Thymus (tissue), 11 donors: ENCODE data around the gene GID4. TPM values are rescaled to one million over a fixed set of nuclear protein-coding genes. Genes with fewer than 3 reads are reported as not detected.

Experiments
- DNase-seq, 9 donors: peaks; one replicate each; pipeline ENCODE4 v3.0.0-alpha.2; 2013; ENCODE audit warnings: low spot score in 9 of 9, low read depth in 6 of 9, missing footprints in 1 of 9
- H3K27ac ChIP-seq, 2 donors: one replicate each; pipeline ENCODE4 v1.5.1; 2013; ENCODE audit warnings: control low read depth in 1 of 2, low read depth in 1 of 2, low read length in 1 of 2, mild to moderate bottlenecking in 1 of 2, moderate library complexity in 1 of 2
- H3K27me3 ChIP-seq, 2 donors: one replicate each; pipeline ENCODE4 v1.5.1; 2013; ENCODE audit warnings: low read length in 1 of 2; ENCODE audit not compliant: control insufficient read depth in 2 of 2, insufficient read depth in 1 of 2
- H3K36me3 ChIP-seq, 2 donors: one replicate each; pipeline ENCODE4 v1.5.1; 2013; ENCODE audit warnings: low read length in 1 of 2, mild to moderate bottlenecking in 1 of 2, moderate library complexity in 1 of 2; ENCODE audit not compliant: control insufficient read depth in 2 of 2, insufficient read depth in 2 of 2
- H3K4me1 ChIP-seq, 2 donors: one replicate each; pipeline ENCODE4 v1.5.1; 2013; ENCODE audit warnings: low read length in 2 of 2; ENCODE audit not compliant: control insufficient read depth in 2 of 2, insufficient read depth in 2 of 2
- H3K4me3 ChIP-seq, 2 donors: one replicate each; pipeline ENCODE4 v1.5.1; 2013; ENCODE audit warnings: low read length in 2 of 2, control low read depth in 1 of 2, mild to moderate bottlenecking in 1 of 2
- H3K9me3 ChIP-seq, 2 donors: one replicate each; pipeline ENCODE4 v1.5.1; 2013; ENCODE audit warnings: low read length in 1 of 2, mild to moderate bottlenecking in 1 of 2; ENCODE audit not compliant: control insufficient read depth in 2 of 2, insufficient read depth in 1 of 2
- WGBS: extraction: QIAGEN DNeasy Blood & Tissue Kit; methylation state at CpG from one replicate; pipeline ENCODE4 v1.1.7; 2013; 5-methylcytosine and 5-hydroxymethylcytosine counted together
- polyA plus RNA-seq: library from polyadenylated mRNA; stranded (reverse); fragments of 200-250 nt; gene quantifications from one replicate; pipeline ENCODE4 v1.2.3, GENCODE V29; 2013
- total RNA-seq: library from RNA; stranded (reverse); fragments of 120-200 nt; gene quantifications from one replicate; pipeline ENCODE4 v1.2.4, GENCODE V29; 2013
- donor health status: healthy.

GID4 gene
- total and polyA plus RNA-seq, 2 donors = 4.9 to 6.0 TPM

- no peaks in the 10 kb centered on the region for H3K9me3 ChIP-seq
- H3K27me3 ChIP-seq = no peaks in the 10 kb centered on the region
- no peak overlapping the region for H3K4me3 ChIP-seq
- H3K4me1 ChIP-seq = no peaks in the 10 kb centered on the region
- 91% methylated on average over 6 of the region's 6 CpGs for WGBS
- no peak overlapping the region for H3K27ac ChIP-seq
- DNase-seq = no peak
- H3K36me3 ChIP-seq = peaks cover 18 to 37% of the 10 kb centered on the region in 2 donors
These were observed 68.8 kb downstream of the GID4 start for GRCh38 chr17:18107971-18108370.

- no peak within 1 kb of the TSS for H3K27ac ChIP-seq
- H3K36me3 ChIP-seq = peaks cover 15 to 33% of the 10 kb centered on the region in 2 donors
- DNase-seq = no peak
- 95% methylated on average over 17 of the region's 17 CpGs for WGBS
- no peaks in the 10 kb centered on the region for H3K4me1 ChIP-seq
- H3K27me3 ChIP-seq = no peaks in the 10 kb centered on the region
- H3K9me3 ChIP-seq = no peaks in the 10 kb centered on the region
- no peak within 1 kb of the TSS for H3K4me3 ChIP-seq
These were observed 69.4 kb downstream of the GID4 start, which contains the start of gene MYO15A for GRCh38 chr17:18108401-18109312. TSS of gene MYO15A (plus strand) at chr17:18108756. CDS start at chr17:18118801, 10,045 bp downstream.

DNA sequence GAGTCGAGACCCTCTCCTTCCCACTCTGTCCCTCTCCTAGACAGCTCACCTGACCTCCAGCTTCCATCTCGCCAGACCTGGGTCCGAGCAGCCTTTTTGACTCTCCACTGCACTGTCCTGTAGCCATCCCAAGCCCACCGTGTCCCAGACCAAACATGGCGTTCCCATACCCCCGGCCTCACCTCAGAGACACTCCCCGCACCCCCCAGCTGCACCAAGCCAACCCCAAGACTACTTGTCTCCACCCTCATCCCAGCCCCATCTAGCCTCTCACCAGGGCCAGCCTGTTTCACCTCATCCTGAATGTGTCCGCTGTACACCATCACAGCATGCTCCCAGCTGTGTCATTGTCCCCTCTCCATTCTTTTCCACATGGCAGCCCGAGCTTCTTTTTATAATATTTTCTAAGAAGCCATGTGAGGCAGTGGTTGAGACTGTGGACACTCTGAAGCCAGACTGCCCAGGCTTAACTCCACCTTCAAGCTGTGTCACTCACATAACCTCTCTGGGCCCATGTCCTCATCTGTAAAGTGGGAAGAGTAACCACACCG is 70.8 kb downstream of the GID4 start:
- DNase-seq = no peak
- Histone ChIP-seq H3K27me3 (no peaks in the 10 kb centered on the region), H3K9me3 (no peaks in the 10 kb centered on the region), H3K36me3 (peaks cover 14 to 27% of the 10 kb centered on the region in 2 donors), H3K27ac (no peak overlapping the region), H3K4me1 (no peaks in the 10 kb centered on the region), H3K4me3 (no peak overlapping the region)
- WGBS = 90% methylated on average over 10 of the region's 10 CpGs

- DNase-seq = no peak
- H3K36me3 ChIP-seq = peaks cover 12 to 21% of the 10 kb centered on the region in 2 donors
- no peaks in the 10 kb centered on the region for H3K9me3 ChIP-seq
- no peaks in the 10 kb centered on the region for H3K27me3 ChIP-seq
- H3K27ac ChIP-seq = no peak overlapping the region
- WGBS = 97% methylated on average over 4 of the region's 4 CpGs
- no peaks in the 10 kb centered on the region for H3K4me1 ChIP-seq
- no peak overlapping the region for H3K4me3 ChIP-seq
These were observed 71.5 kb downstream of the GID4 start for GRCh38 chr17:18110636-18111145.

GRCh38 chr17:18111330-18111971 is 72.2 kb downstream of the GID4 start:
- Histone ChIP-seq H3K27ac (no peak overlapping the region), H3K4me3 (no peak overlapping the region), H3K4me1 (no peaks in the 10 kb centered on the region), H3K27me3 (no peaks in the 10 kb centered on the region), H3K36me3 (peaks cover 9 to 14% of the 10 kb centered on the region in 2 donors), H3K9me3 (no peaks in the 10 kb centered on the region)
- 91% methylated on average over 6 of the region's 6 CpGs for WGBS
- no peak for DNase-seq

- Histone ChIP-seq H3K27me3 (no peaks in the 10 kb centered on the region), H3K27ac (no peak overlapping the region), H3K4me1 (no peaks in the 10 kb centered on the region), H3K4me3 (no peak overlapping the region), H3K36me3 (no peaks in the 10 kb centered on the region), H3K9me3 (peaks cover 11 to 25% of the 10 kb centered on the region in 2 donors)
- DNase-seq = no peak
- WGBS = 92% methylated on average over 7 of the region's 7 CpGs
These were observed 76.3 kb downstream of the GID4 start for GRCh38 chr17:18115517-18115916.

GRCh38 chr17:18116078-18116477 is 76.9 kb downstream of the GID4 start:
- 93% methylated on average over 5 of the region's 5 CpGs for WGBS
- no peaks in the 10 kb centered on the region for H3K36me3 ChIP-seq
- H3K9me3 ChIP-seq = peaks cover 11 to 25% of the 10 kb centered on the region in 2 donors
- H3K27ac ChIP-seq = no peak overlapping the region
- H3K4me3 ChIP-seq = no peak overlapping the region
- H3K4me1 ChIP-seq = no peaks in the 10 kb centered on the region
- no peaks in the 10 kb centered on the region for H3K27me3 ChIP-seq
- no peak for DNase-seq

- peaks cover 11 to 25% of the 10 kb centered on the region in 2 donors for H3K9me3 ChIP-seq
- no peak overlapping the region for H3K4me3 ChIP-seq
- 100% methylated on average over 1 of the region's 1 CpG for WGBS
- DNase-seq = no peak
- H3K4me1 ChIP-seq = no peaks in the 10 kb centered on the region
- no peak overlapping the region for H3K27ac ChIP-seq
- H3K36me3 ChIP-seq = no peaks in the 10 kb centered on the region
- H3K27me3 ChIP-seq = no peaks in the 10 kb centered on the region
These were observed 78.3 kb downstream of the GID4 start for GRCh38 chr17:18117533-18117932.
